Measurements from ENCODE around the gene KIF16B. TPM values are rescaled to one million over a fixed set of nuclear protein-coding genes. Genes with fewer than 3 reads are reported as not detected.
A peak's percentile ranks its signal among the peaks of the same experiment; 100 is the strongest.

KIF16B gene
- total and polyA plus RNA-seq, 8 donors = 5.0 to 59.8 (median 24.2) TPM

- Histone ChIP-seq H3K4me1 (no peaks in the 10 kb centered on the region), H3K4me3 (no peak overlapping the region), H3K36me3 (peaks cover 0 to 12% (median 3%) of the 10 kb centered on the region in 4 donors), H3K27me3 (no peaks in the 10 kb centered on the region), H3K27ac (no peak overlapping the region), H3K9me3 (no peaks in the 10 kb centered on the region)
- TF ChIP-seq POLR2AphosphoS5 (IDR thresholded peaks at IDR 0.05) = no peak
- no peak for TF ChIP-seq CTCF (IDR thresholded peaks at IDR 0.05)
- TF ChIP-seq EP300 (IDR thresholded peaks at IDR 0.05) = no peak
- no peak for TF ChIP-seq POLR2A (IDR thresholded peaks at IDR 0.05)
- WGBS, 5 donors = 77 to 93% (median 90%) methylated on average over 6 of the region's 6 CpGs
- intact Hi-C loops (cut with DNase I; ENCODE audit: low total_unique reads) = no loop called here
- DNase-seq = no peak
These were observed 289.9 kb downstream of the KIF16B start for GRCh38 chr20:16283307-16283706.

GRCh38 chr20:16280219-16280618 is 293.0 kb downstream of the KIF16B start:
- H3K9me3 ChIP-seq = no peaks in the 10 kb centered on the region
- no peak overlapping the region for H3K27ac ChIP-seq
- no peak for TF ChIP-seq CTCF (IDR thresholded peaks at IDR 0.05)
- no peak for TF ChIP-seq POLR2AphosphoS5 (IDR thresholded peaks at IDR 0.05)
- no peak for TF ChIP-seq POLR2A (IDR thresholded peaks at IDR 0.05)
- TF ChIP-seq EP300 (IDR thresholded peaks at IDR 0.05) = no peak
- H3K27me3 ChIP-seq = no peaks in the 10 kb centered on the region
- DNase-seq = no peak
- WGBS, 5 donors = 91 to 98% (median 98%) methylated on average over 2 of the region's 2 CpGs
- intact Hi-C loops (cut with DNase I; ENCODE audit: low total_unique reads) = no loop called here
- peaks cover 0 to 8% (median under 1%) of the 10 kb centered on the region in 4 donors for H3K36me3 ChIP-seq
- H3K4me1 ChIP-seq = no peaks in the 10 kb centered on the region
- no peak overlapping the region for H3K4me3 ChIP-seq

GRCh38 chr20:16279320-16279719 is 293.9 kb downstream of the KIF16B start:
- TF ChIP-seq CTCF (IDR thresholded peaks at IDR 0.05) (no peak), POLR2AphosphoS5 (IDR thresholded peaks at IDR 0.05) (no peak), POLR2A (IDR thresholded peaks at IDR 0.05) (no peak), EP300 (IDR thresholded peaks at IDR 0.05) (no peak)
- intact Hi-C loops (cut with DNase I; ENCODE audit: low total_unique reads) = no loop called here

GRCh38 chr20:16273812-16274555 is 299.3 kb downstream of the KIF16B start:
- no peaks in the 10 kb centered on the region for H3K9me3 ChIP-seq
- peak in 1 of 2 donors; percentile 15 for DNase-seq
- H3K27me3 ChIP-seq = no peaks in the 10 kb centered on the region
- intact Hi-C loops (cut with DNase I; ENCODE audit: low total_unique reads) = no loop called here
- TF ChIP-seq POLR2A (IDR thresholded peaks at IDR 0.05) (no peak), CTCF (IDR thresholded peaks at IDR 0.05) (no peak), EP300 (IDR thresholded peaks at IDR 0.05) (no peak), POLR2AphosphoS5 (IDR thresholded peaks at IDR 0.05) (no peak)
- no peak overlapping the region for H3K27ac ChIP-seq
- WGBS, 5 donors = 59 to 71% (median 64%) methylated on average over 4 of the region's 4 CpGs
- peaks cover 0 to 24% (median 10%) of the 10 kb centered on the region in 4 donors for H3K36me3 ChIP-seq
- no peaks in the 10 kb centered on the region for H3K4me1 ChIP-seq
- no peak overlapping the region for H3K4me3 ChIP-seq

More at GRCh38 chr20:16279320-16279719, 293.9 kb downstream of the KIF16B start:
- Histone ChIP-seq H3K9me3 (no peaks in the 10 kb centered on the region), H3K4me1 (no peaks in the 10 kb centered on the region), H3K36me3 (peaks cover 0 to 6% (median 0%) of the 10 kb centered on the region in 4 donors), H3K4me3 (no peak overlapping the region), H3K27me3 (no peaks in the 10 kb centered on the region), H3K27ac (no peak overlapping the region)
- 83 to 94% (median 86%) methylated on average over 5 of the region's 5 CpGs for WGBS, 5 donors
- DNase-seq = no peak

All from stomach (tissue), 9 donors.